Measurements from ENCODE around the gene ALOX5AP.

GRCh38 chr13:30719525-30719914 lies 15.8 kb upstream of the ALOX5AP start:
- TF ChIP-seq CTCF (IDR thresholded peaks at IDR 0.05) (no peak), CBX2 (IDR thresholded peaks at IDR 0.05; ENCODE audit: borderline replicate concordance, low read depth) (no peak), HOXB13 (CRISPR knock-in tag; IDR thresholded peaks at IDR 0.05; ENCODE audit: low read depth) (no peak), BHLHE40 (IDR thresholded peaks at IDR 0.05; ENCODE audit: low read depth, low read length) (no peak), MAX (IDR thresholded peaks at IDR 0.05) (no peak), USF2 (IDR thresholded peaks at IDR 0.05) (no peak), REST (IDR thresholded peaks at IDR 0.05) (no peak), CHD2 (IDR thresholded peaks at IDR 0.05; ENCODE audit: low read length, partially characterized antibody) (no peak), CEBPB (IDR thresholded peaks at IDR 0.05) (no peak), EP300 (IDR thresholded peaks at IDR 0.05) (no peak), MAZ (IDR thresholded peaks at IDR 0.05; ENCODE audit: borderline replicate concordance, low read depth, low read length) (no peak), MAFK (IDR thresholded peaks at IDR 0.05; ENCODE audit: partially characterized antibody) (no peak)

All from A549 (cell line).